GM19397 (cell line): Measurements from ENCODE around the gene LHFPL6.
"Not testable (repeated sequence)": the region's sequence is repeated elsewhere in the genome, so short reads cannot be mapped to it uniquely, and the experiment has no call there.

Experiments used
- ATAC-seq: cut with Tn5 transposase; IDR thresholded peaks from one replicate; pipeline ENCODE4 v1.9.1; 2021; ENCODE audit warnings: mild to moderate bottlenecking, moderate library complexity; ENCODE audit not compliant: unreplicated experiment

LHFPL6 gene

GRCh38 chr13:39364947-39365468 is 238.0 kb downstream of the LHFPL6 start:
- ATAC-seq = no peak

GRCh38 chr13:39363382-39363772 is 239.6 kb downstream of the LHFPL6 start:
- no peak for ATAC-seq

- no peak for ATAC-seq
Measured at GRCh38 chr13:39362652-39363381, 240.2 kb downstream of the LHFPL6 start.

GRCh38 chr13:39353988-39354387 is 249.0 kb downstream of the LHFPL6 start:
- ATAC-seq = no peak

GRCh38 chr13:39350461-39350881 is 252.5 kb downstream of the LHFPL6 start:
- ATAC-seq = no peak

- ATAC-seq = no peak
Measured at GRCh38 chr13:39349391-39349960, 253.5 kb downstream of the LHFPL6 start.

GRCh38 chr13:39347926-39348901 is 254.8 kb downstream of the LHFPL6 start:
- no peak for ATAC-seq

GRCh38 chr13:39345982-39346381 is 257.0 kb downstream of the LHFPL6 start:
- no peak for ATAC-seq

GRCh38 chr13:39341251-39341650 is 261.7 kb downstream of the LHFPL6 start:
- ATAC-seq = no peak

- not testable (repeated sequence) for ATAC-seq
Measured at GRCh38 chr13:39338114-39338513, 264.9 kb downstream of the LHFPL6 start.

- ATAC-seq = no peak
Measured at GRCh38 chr13:39336937-39337336, 266.1 kb downstream of the LHFPL6 start.

- ATAC-seq = no peak
Measured at GRCh38 chr13:39336207-39336606, 266.8 kb downstream of the LHFPL6 start.

GRCh38 chr13:39335721-39336120 is 267.3 kb downstream of the LHFPL6 start:
- no peak for ATAC-seq

- no peak for ATAC-seq
Measured at GRCh38 chr13:39330504-39330903, 272.5 kb downstream of the LHFPL6 start.

- ATAC-seq = no peak
Measured at GRCh38 chr13:39329182-39329639, 273.8 kb downstream of the LHFPL6 start.

GRCh38 chr13:39327172-39327479 is 275.9 kb downstream of the LHFPL6 start:
- no peak for ATAC-seq

- ATAC-seq = no peak
Measured at GRCh38 chr13:39326469-39327171, 276.4 kb downstream of the LHFPL6 start.

GRCh38 chr13:39324806-39325311 is 278.1 kb downstream of the LHFPL6 start:
- no peak for ATAC-seq

- no peak for ATAC-seq
Measured at GRCh38 chr13:39322836-39323585, 280.0 kb downstream of the LHFPL6 start.

- no peak for ATAC-seq
Measured at GRCh38 chr13:39321574-39321973, 281.4 kb downstream of the LHFPL6 start.
